Panc1 (cell line): ENCODE results near the gene EML6. TPM values are rescaled to one million over a fixed set of nuclear protein-coding genes. Genes with fewer than 3 reads are reported as not detected.

Experiments
- ATAC-seq: fragments of 200-7000 bp; cut with Tn5 transposase; 2 replicates; pipeline ENCODE4 v1.9.1; 2020; ENCODE audit warnings: mild to moderate bottlenecking, moderate library complexity
- BruUV-seq: library from RNA; stranded (reverse); fragments of 400-500 nt; replicated peaks from 2 replicates; lab custom pipeline; 2021; lab: Mats Ljungman, UMichigan
- CTCF ChIA-PET: fragments of 300-600 bp; sonication (Branson Sonifier 250); formaldehyde crosslinking; loops from one replicate; lab custom pipeline; 2022; ENCODE audit warnings: antibody characterized with exemption; lab: Charles Lee
- POLR2A ChIA-PET: fragments of 300-600 bp; sonication (Branson Sonifier 250); formaldehyde crosslinking; loops from one replicate; lab custom pipeline; 2022; ENCODE audit warnings: antibody characterized with exemption; lab: Charles Lee
- DNase-seq: peaks from one replicate; pipeline ENCODE4 v3.0.0-alpha.2; 2010; ENCODE audit warnings: low read depth, low spot score
- H3K27ac ChIP-seq: 2 replicates; pipeline ENCODE4 v1.5.1; 2011; ENCODE audit warnings: mild to moderate bottlenecking, low read length, inconsistent platforms
- H3K27me3 ChIP-seq: fragments of 200-500 bp; sonication (Bioruptor generic); 2 replicates; pipeline ENCODE4 v1.6.0; 2014; ENCODE audit warnings: low read length, inconsistent platforms; ENCODE audit not compliant: control insufficient read depth, insufficient read depth
- H3K36me3 ChIP-seq: fragments of 200-500 bp; sonication (Bioruptor generic); 2 replicates; pipeline ENCODE4 v1.5.1; 2014; ENCODE audit warnings: inconsistent platforms, mild to moderate bottlenecking, low read length, moderate library complexity; ENCODE audit not compliant: control insufficient read depth, insufficient read depth
- H3K4me1 ChIP-seq: 2 replicates; pipeline ENCODE4 v1.5.1; 2011; ENCODE audit warnings: inconsistent platforms, mild to moderate bottlenecking, low read length, moderate library complexity; ENCODE audit not compliant: control insufficient read depth, insufficient read depth
- H3K4me3 ChIP-seq, 2 experiments: 2 replicates each; pipeline ENCODE4 v1.5.1; 2011 to 2012; ENCODE audit warnings: low read depth in 2 of 2, low read length in 2 of 2, mild to moderate bottlenecking in 2 of 2, inconsistent platforms in 1 of 2, moderate library complexity in 1 of 2
- H3K9me3 ChIP-seq: fragments of 200-500 bp; sonication (Bioruptor generic); 2 replicates; pipeline ENCODE4 v1.5.1; 2014; ENCODE audit warnings: low read depth, mild to moderate bottlenecking, inconsistent platforms, low read length, moderate library complexity; ENCODE audit not compliant: control insufficient read depth, insufficient read depth
- POLR2AphosphoS5 ChIP-seq: IDR thresholded peaks from 2 replicates; pipeline ENCODE4 v1.6.1; 2012; ENCODE audit warnings: mild to moderate bottlenecking, low read depth, low read length, moderate library complexity
- SIN3A ChIP-seq: IDR thresholded peaks from 2 replicates; pipeline ENCODE4 v1.6.1; 2012; ENCODE audit warnings: low read depth, mild to moderate bottlenecking, low read length, moderate library complexity, borderline replicate concordance; ENCODE audit not compliant: insufficient read depth
- TCF7L2 ChIP-seq: IDR thresholded peaks from 2 replicates; pipeline ENCODE4 v1.6.1; 2011; ENCODE audit warnings: mild to moderate bottlenecking, low read depth, low read length, inconsistent platforms
- in situ Hi-C: cut with HindIII; loops from 2 replicates; pipeline ENCODE4 v1.10.0; 2016; ENCODE audit warnings: low sequenced_read_pairs, low pct_unique_long_range_greater_than_20kb
- intact Hi-C: fragments of 100-400 bp; cut with micrococcal nuclease; formaldehyde crosslinking; loops from one replicate; pipeline ENCODE4 v1.10.0; 2022; ENCODE audit not compliant: unreplicated experiment
- total RNA-seq: library from RNA; stranded (reverse); gene quantifications from one replicate; pipeline ENCODE4 v1.2.1, GENCODE V29; 2021; ENCODE audit not compliant: unreplicated experiment
- TF ChIP-seq, protein P1 (sequence below): fragments of 450-650 bp; IDR thresholded peaks from 2 replicates; pipeline ENCODE4 v1.5.1; 2017; ENCODE audit warnings: mild to moderate bottlenecking
- TF ChIP-seq, protein P2 (sequence below), 2 experiments: IDR thresholded peaks; 2 replicates each; pipeline ENCODE4 v1.6.1; 2011 to 2012; ENCODE audit warnings: low read depth in 2 of 2, control low read depth in 1 of 2, low read length in 1 of 2, mild to moderate bottlenecking in 1 of 2, moderate library complexity in 1 of 2; ENCODE audit not compliant: insufficient read depth in 1 of 2

The EML6 gene
- total RNA-seq, 1 experiment from 2014 or later = 6.3 TPM

GRCh38 chr2:54967759-54968365 lies 244.4 kb downstream of the EML6 start:
- Histone ChIP-seq H3K27me3 (no peaks in the 10 kb centered on the region), H3K4me1 (peaks cover 48% of the 10 kb centered on the region), H3K4me3 (no peak overlapping the region), H3K9me3 (no peaks in the 10 kb centered on the region), H3K36me3 (peaks cover 13% of the 10 kb centered on the region; the same call in 1 of the 2 replicates), H3K27ac (peak overlapping the region; percentile 40)
- CTCF ChIA-PET = no interaction called here
- POLR2A ChIA-PET = no interaction called here
- DNase-seq (no peak), ATAC-seq (peak; percentile 16; the same call in 1 of the 2 replicates)
- intact Hi-C loops = no loop called here
- BruUV-seq = no TSS peak
- in situ Hi-C loops = no loop called here
- no peak for TF ChIP-seq SIN3A
- TF ChIP-seq, protein P1, sequence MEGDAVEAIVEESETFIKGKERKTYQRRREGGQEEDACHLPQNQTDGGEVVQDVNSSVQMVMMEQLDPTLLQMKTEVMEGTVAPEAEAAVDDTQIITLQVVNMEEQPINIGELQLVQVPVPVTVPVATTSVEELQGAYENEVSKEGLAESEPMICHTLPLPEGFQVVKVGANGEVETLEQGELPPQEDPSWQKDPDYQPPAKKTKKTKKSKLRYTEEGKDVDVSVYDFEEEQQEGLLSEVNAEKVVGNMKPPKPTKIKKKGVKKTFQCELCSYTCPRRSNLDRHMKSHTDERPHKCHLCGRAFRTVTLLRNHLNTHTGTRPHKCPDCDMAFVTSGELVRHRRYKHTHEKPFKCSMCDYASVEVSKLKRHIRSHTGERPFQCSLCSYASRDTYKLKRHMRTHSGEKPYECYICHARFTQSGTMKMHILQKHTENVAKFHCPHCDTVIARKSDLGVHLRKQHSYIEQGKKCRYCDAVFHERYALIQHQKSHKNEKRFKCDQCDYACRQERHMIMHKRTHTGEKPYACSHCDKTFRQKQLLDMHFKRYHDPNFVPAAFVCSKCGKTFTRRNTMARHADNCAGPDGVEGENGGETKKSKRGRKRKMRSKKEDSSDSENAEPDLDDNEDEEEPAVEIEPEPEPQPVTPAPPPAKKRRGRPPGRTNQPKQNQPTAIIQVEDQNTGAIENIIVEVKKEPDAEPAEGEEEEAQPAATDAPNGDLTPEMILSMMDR = no peak
- TF ChIP-seq TCF7L2 = no peak

DNA sequence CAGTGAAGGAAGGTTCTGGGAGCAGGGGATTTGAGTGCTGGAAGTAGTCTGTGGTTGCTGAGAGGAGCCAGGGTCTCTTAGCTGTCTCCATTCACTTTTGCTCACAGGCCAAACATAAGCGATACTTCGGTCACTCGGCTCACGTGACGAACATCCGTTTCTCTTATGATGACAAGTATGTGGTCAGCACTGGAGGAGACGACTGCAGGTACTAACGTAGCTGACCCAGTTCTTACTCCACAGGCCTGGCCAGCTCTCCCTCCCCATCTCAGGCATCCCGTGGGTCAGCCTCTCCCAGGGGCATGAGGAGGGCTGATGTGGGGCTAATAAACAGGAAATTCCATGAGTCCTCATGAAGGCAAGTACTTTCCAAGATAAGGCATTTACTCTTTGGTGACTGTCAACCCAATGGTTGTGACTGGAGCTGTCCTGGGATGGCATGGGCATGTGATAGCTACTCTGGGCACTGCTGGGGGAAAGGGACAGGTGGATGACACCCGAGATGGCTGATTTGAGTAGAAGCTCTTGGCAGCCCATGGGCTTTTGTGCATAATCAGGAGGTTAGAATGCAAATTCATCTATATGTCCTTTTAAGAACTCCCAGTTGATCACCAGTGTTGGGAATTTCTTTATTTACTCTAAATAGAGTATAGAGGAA lies 245.2 kb downstream of the EML6 start:
- ATAC-seq (peak; percentile 13; the same call in 1 of the 2 replicates), DNase-seq (no peak)
- H3K4me1 ChIP-seq = peaks cover 54% of the 10 kb centered on the region
- ChIA-PET POLR2A (no interaction called here), CTCF (interaction anchor here (1.5 kb wide), 1 partner anchor 69 kb away, joined by 5 read pairs; no protein-coding TSS in a partner anchor)
- in situ Hi-C loops (no loop called here), intact Hi-C loops (no loop called here)
- TF ChIP-seq TCF7L2 (no peak), POLR2AphosphoS5 (peak; percentile 24; the same call in 1 of the 2 replicates), SIN3A (no peak)
- TF ChIP-seq, protein P1 = no peak
- TF ChIP-seq, protein P2, sequence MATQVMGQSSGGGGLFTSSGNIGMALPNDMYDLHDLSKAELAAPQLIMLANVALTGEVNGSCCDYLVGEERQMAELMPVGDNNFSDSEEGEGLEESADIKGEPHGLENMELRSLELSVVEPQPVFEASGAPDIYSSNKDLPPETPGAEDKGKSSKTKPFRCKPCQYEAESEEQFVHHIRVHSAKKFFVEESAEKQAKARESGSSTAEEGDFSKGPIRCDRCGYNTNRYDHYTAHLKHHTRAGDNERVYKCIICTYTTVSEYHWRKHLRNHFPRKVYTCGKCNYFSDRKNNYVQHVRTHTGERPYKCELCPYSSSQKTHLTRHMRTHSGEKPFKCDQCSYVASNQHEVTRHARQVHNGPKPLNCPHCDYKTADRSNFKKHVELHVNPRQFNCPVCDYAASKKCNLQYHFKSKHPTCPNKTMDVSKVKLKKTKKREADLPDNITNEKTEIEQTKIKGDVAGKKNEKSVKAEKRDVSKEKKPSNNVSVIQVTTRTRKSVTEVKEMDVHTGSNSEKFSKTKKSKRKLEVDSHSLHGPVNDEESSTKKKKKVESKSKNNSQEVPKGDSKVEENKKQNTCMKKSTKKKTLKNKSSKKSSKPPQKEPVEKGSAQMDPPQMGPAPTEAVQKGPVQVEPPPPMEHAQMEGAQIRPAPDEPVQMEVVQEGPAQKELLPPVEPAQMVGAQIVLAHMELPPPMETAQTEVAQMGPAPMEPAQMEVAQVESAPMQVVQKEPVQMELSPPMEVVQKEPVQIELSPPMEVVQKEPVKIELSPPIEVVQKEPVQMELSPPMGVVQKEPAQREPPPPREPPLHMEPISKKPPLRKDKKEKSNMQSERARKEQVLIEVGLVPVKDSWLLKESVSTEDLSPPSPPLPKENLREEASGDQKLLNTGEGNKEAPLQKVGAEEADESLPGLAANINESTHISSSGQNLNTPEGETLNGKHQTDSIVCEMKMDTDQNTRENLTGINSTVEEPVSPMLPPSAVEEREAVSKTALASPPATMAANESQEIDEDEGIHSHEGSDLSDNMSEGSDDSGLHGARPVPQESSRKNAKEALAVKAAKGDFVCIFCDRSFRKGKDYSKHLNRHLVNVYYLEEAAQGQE (IDR thresholded peaks at IDR 0.05; ENCODE audit: insufficient read depth in 1 of 2, low read depth in 2 of 2, low read length in 1 of 2) = no peak
- BruUV-seq = no TSS peak
- H3K27ac ChIP-seq = peak overlapping the region; percentile 40
- no peak overlapping the region for H3K4me3 ChIP-seq
- no peaks in the 10 kb centered on the region for H3K9me3 ChIP-seq
- H3K36me3 ChIP-seq = peaks cover 20% of the 10 kb centered on the region
- H3K27me3 ChIP-seq = no peaks in the 10 kb centered on the region
